T-helper 1 cell treated with Interleukin-12 subunit alpha and Interleukin-12 subunit beta and Interleukin-4 antibody, amounts not matched to agents 30 μg/mL and 1 μg/mL, for 36 hours (primary cell): ENCODE results near the gene TSPO2.

Experiments used
- H3K27ac Mint-ChIP-seq: one replicate; pipeline ENCODE4 v1.8.0; 2021; ENCODE audit warnings: mild to moderate bottlenecking, mixed read lengths
- H3K27me3 Mint-ChIP-seq: one replicate; pipeline ENCODE4 v1.8.0; 2021; ENCODE audit warnings: low read depth, mixed read lengths
- H3K36me3 Mint-ChIP-seq: one replicate; pipeline ENCODE4 v1.8.0; 2021; ENCODE audit warnings: low read depth, mixed read lengths
- H3K4me1 Mint-ChIP-seq: one replicate; pipeline ENCODE4 v1.8.0; 2021; ENCODE audit warnings: low read depth, mixed read lengths
- H3K4me3 Mint-ChIP-seq: one replicate; pipeline ENCODE4 v1.8.0; 2021; ENCODE audit warnings: mild to moderate bottlenecking, moderate library complexity, mixed read lengths
- H3K9me3 Mint-ChIP-seq: one replicate; pipeline ENCODE4 v1.8.0; 2021; ENCODE audit warnings: mixed read lengths

Gene TSPO2

GRCh38 chr6:41090841-41091761, 48.8 kb downstream of the TSPO2 start:
- H3K4me1 Mint-ChIP-seq = peaks cover 5% of the 10 kb centered on the region
- H3K27ac Mint-ChIP-seq = no peak overlapping the region
- no peaks in the 10 kb centered on the region for H3K27me3 Mint-ChIP-seq
- no peak overlapping the region for H3K4me3 Mint-ChIP-seq
- peaks cover 53% of the 10 kb centered on the region for H3K36me3 Mint-ChIP-seq
- no peaks in the 10 kb centered on the region for H3K9me3 Mint-ChIP-seq

- Mint-ChIP-seq H3K27me3 (no peaks in the 10 kb centered on the region), H3K9me3 (no peaks in the 10 kb centered on the region), H3K4me1 (peaks cover 5% of the 10 kb centered on the region), H3K36me3 (peaks cover 59% of the 10 kb centered on the region), H3K4me3 (no peak overlapping the region), H3K27ac (no peak overlapping the region)
Observed at GRCh38 chr6:41092421-41093140, 50.3 kb downstream of the TSPO2 start.

- H3K4me1 Mint-ChIP-seq = peaks cover 5% of the 10 kb centered on the region
- H3K27me3 Mint-ChIP-seq = no peaks in the 10 kb centered on the region
- H3K27ac Mint-ChIP-seq = no peak overlapping the region
- H3K4me3 Mint-ChIP-seq = no peak overlapping the region
- H3K9me3 Mint-ChIP-seq = no peaks in the 10 kb centered on the region
- peaks cover 64% of the 10 kb centered on the region for H3K36me3 Mint-ChIP-seq
Observed at GRCh38 chr6:41093729-41094128, 51.5 kb downstream of the TSPO2 start.
